ENCODE data around the gene DNAH14. TPM values are rescaled to one million over a fixed set of nuclear protein-coding genes. Genes with fewer than 3 reads are reported as not detected.

DNAH14 gene
- total and polyA plus RNA-seq, 8 donors = 7.9 to 27.6 (median 17.5) TPM

DNA sequence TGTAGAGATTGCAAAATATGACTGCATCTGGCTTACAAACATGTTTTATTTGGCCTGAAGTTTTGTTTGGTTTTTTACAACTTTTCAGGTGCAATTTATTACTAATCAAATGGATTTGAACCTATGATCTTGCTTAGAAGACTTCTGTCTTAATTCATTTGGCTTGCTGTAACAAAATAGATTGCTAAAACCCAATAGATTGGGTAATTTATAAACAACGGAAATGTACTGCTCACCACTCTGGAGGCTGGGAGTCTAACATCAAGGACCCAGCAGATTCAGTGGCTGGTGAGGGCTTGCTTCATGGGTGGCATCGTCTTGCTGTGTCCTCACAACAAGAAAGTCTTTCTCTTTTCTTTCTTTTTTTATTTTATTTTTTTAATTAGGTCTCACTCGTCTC lies 425.4 kb downstream of the DNAH14 start:
- H3K27me3 ChIP-seq = no peaks in the 10 kb centered on the region
- 84 to 95% methylated on average over 3 of the region's 3 CpGs for WGBS, 2 donors
- H3K4me1 ChIP-seq = no peaks in the 10 kb centered on the region
- DNase-seq = no peak
- no peak overlapping the region for H3K4me3 ChIP-seq
- H3K36me3 ChIP-seq = no peaks in the 10 kb centered on the region
- TF ChIP-seq, protein P1, sequence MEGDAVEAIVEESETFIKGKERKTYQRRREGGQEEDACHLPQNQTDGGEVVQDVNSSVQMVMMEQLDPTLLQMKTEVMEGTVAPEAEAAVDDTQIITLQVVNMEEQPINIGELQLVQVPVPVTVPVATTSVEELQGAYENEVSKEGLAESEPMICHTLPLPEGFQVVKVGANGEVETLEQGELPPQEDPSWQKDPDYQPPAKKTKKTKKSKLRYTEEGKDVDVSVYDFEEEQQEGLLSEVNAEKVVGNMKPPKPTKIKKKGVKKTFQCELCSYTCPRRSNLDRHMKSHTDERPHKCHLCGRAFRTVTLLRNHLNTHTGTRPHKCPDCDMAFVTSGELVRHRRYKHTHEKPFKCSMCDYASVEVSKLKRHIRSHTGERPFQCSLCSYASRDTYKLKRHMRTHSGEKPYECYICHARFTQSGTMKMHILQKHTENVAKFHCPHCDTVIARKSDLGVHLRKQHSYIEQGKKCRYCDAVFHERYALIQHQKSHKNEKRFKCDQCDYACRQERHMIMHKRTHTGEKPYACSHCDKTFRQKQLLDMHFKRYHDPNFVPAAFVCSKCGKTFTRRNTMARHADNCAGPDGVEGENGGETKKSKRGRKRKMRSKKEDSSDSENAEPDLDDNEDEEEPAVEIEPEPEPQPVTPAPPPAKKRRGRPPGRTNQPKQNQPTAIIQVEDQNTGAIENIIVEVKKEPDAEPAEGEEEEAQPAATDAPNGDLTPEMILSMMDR (IDR thresholded peaks at IDR 0.05) = no peak
- H3K9me3 ChIP-seq = no peaks in the 10 kb centered on the region
- no peak for FAIRE-seq
- intact Hi-C loops (cut with DNase I) = no loop called here
- H3K27ac ChIP-seq = no peak overlapping the region
- ATAC-seq = no peak

DNA sequence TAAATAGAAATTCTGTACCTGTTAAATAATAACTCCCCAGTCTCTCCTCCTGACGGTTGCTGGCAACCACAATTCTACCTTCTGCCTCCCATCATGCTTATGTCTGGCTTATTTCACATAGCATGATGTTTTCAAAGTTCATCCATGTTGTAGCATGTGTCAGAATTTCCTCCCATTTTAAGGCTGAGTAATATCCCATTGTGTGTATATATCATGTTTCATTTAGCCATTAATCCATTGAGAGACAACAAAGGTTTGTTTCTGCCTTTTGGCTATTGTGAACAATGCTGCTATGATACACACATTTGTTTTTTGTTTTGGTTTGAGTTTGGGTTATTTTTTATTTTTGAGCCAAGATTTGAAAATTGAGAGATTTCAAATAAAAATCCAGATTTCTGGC lies 426.4 kb downstream of the DNAH14 start:
- no peak overlapping the region for H3K27ac ChIP-seq
- no peak for DNase-seq
- no peaks in the 10 kb centered on the region for H3K9me3 ChIP-seq
- intact Hi-C loops (cut with DNase I) = no loop called here
- H3K4me3 ChIP-seq = no peak overlapping the region
- 89 to 96% methylated on average over 1 of the region's 1 CpG for whole genome bisulfite sequencing, 2 donors
- H3K4me1 ChIP-seq = no peaks in the 10 kb centered on the region
- TF ChIP-seq, protein P1 (IDR thresholded peaks at IDR 0.05) = no peak
- ATAC-seq = no peak
- no peak for FAIRE-seq
- no peaks in the 10 kb centered on the region for H3K27me3 ChIP-seq
- H3K36me3 ChIP-seq = no peaks in the 10 kb centered on the region

DNA sequence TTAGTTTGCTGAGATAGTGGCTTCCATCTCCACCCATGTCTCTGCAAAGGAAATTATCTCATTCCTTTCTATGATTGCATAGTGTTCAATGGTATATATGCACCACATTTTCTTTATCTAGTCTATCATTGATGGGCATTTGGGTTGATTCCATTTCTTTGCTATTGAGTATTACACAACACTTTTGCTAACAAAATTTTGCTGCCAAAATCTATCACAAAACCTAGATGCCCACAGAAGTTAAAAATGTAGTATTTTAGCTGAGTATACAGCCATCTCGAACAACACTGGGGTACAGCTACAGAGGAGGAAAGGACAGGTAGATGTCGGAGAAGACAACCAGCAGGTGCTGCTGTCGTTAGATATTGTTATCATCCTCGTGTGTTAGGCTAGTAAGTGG lies 430.6 kb downstream of the DNAH14 start:
- Histone ChIP-seq H3K4me3 (no peak overlapping the region), H3K36me3 (no peaks in the 10 kb centered on the region), H3K27ac (no peak overlapping the region), H3K4me1 (no peaks in the 10 kb centered on the region), H3K27me3 (no peaks in the 10 kb centered on the region), H3K9me3 (no peaks in the 10 kb centered on the region)
- WGBS, 2 donors = 86 to 93% methylated on average over 4 of the region's 4 CpGs
- ATAC-seq (no peak), DNase-seq (no peak), FAIRE-seq (no peak)
- TF ChIP-seq, protein P1 (IDR thresholded peaks at IDR 0.05) = no peak
- intact Hi-C loops (cut with DNase I) = no loop called here

DNA sequence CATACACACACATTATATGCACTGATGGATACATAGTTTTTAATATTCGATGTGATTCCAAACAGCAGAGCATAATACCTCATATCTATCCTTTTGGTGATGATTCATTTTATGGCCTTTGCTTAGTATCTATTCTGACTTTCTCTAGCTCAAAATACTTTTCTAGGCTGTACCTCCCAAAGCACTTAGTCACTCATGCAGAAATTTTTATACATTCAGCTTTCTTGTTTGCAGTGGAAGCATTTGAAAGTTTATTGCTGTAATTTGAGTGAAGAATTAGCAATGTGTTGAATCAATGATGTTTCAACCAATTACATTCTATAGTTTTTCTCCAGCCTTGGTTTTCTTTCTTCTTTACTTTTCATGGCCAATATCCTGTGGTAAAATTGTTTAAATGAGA lies 431.7 kb downstream of the DNAH14 start:
- 77 to 95% methylated on average over 1 of the region's 1 CpG for WGBS, 2 donors
- TF ChIP-seq, protein P1 (IDR thresholded peaks at IDR 0.05) = no peak

DNA sequence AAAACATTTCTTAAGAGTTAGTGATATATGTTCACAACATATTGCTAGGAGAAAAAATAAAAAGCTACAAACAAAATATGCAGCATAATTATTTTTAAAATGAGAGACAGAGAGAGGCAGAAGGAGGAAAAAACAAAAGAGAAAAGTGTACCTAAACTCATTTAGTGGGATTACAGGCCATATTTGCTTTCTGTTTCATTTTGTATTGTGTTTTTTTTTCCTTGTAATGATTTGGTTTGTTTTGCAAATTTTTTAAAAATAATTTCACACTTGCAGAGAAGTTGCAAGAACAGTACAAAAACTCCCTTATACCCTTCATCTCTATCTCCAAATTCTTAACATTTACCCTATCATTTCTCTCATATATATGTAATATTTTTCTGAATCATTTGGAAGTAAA lies 433.3 kb downstream of the DNAH14 start:
- DNase-seq = no peak
- Histone ChIP-seq H3K4me3 (no peak overlapping the region), H3K4me1 (no peaks in the 10 kb centered on the region), H3K9me3 (no peaks in the 10 kb centered on the region), H3K27me3 (no peaks in the 10 kb centered on the region), H3K36me3 (no peaks in the 10 kb centered on the region), H3K27ac (no peak overlapping the region)
- no peak for ATAC-seq
- FAIRE-seq = no peak
- TF ChIP-seq, protein P1 (IDR thresholded peaks at IDR 0.05) = no peak
- intact Hi-C loops (cut with DNase I) = no loop called here

More for the DNA sequence above, 431.7 kb downstream of the DNAH14 start:
- no peaks in the 10 kb centered on the region for H3K27me3 ChIP-seq
- intact Hi-C loops (cut with DNase I) = no loop called here
- FAIRE-seq = no peak
- H3K4me1 ChIP-seq = no peaks in the 10 kb centered on the region
- no peak for ATAC-seq
- H3K27ac ChIP-seq = no peak overlapping the region
- no peaks in the 10 kb centered on the region for H3K36me3 ChIP-seq
- H3K4me3 ChIP-seq = no peak overlapping the region
- no peak for DNase-seq
- H3K9me3 ChIP-seq = no peaks in the 10 kb centered on the region

All from pancreas (tissue), 10 donors.